ENCODE data around the gene SLC43A1. TPM values are rescaled to one million over a fixed set of nuclear protein-coding genes. Genes with fewer than 3 reads are reported as not detected.
A peak's percentile ranks its signal among the peaks of the same experiment; 100 is the strongest.

Gene SLC43A1
- polyA plus RNA-seq, 1 of the 3 experiments (the other 2 are of a cell fraction) = 4.4 TPM

DNA sequence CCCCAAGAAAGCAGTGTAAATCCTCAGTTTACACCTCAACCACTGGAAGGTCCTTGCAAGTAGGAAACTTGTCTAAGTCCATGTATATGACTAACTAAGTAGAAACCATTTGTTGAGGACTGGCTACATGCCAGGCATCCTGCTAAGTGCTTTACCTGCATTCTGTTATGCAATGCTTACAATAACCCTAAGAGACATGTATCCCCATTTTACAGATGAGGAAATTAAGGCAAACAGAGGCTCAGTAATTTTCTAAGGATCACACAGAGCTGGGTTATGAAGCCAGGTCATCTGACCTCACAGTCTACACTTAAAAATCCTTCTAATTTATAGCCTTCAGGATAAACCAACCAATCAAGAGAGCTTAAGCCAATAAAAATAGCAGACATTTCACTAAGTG, 13.5 kb upstream of the SLC43A1 start:
- no peaks in the 10 kb centered on the region for H3F3A ChIP-seq (replicated peaks; ENCODE audit: insufficient read depth)
- no peaks in the 10 kb centered on the region; the same call in 1 of the 2 replicates for H4K20me1 ChIP-seq (ENCODE audit: insufficient read depth)
- H2AFZ ChIP-seq (ENCODE audit: low read depth) = no peak overlapping the region
- H3K9me3 ChIP-seq = no peaks in the 10 kb centered on the region
- no peak overlapping the region for H3K4me3 ChIP-seq (ENCODE audit: low read depth in 2 of 2, low read length in 1 of 2)
- H3K27ac ChIP-seq (ENCODE audit: low read depth in 2 of 2, low read length in 1 of 2) = no peak overlapping the region
- H3K27me3 ChIP-seq (ENCODE audit: insufficient read depth) = no peaks in the 10 kb centered on the region
- TF ChIP-seq GABPA (IDR thresholded peaks at IDR 0.05; ENCODE audit: low read depth) = no peak
- TF ChIP-seq, protein P1, sequence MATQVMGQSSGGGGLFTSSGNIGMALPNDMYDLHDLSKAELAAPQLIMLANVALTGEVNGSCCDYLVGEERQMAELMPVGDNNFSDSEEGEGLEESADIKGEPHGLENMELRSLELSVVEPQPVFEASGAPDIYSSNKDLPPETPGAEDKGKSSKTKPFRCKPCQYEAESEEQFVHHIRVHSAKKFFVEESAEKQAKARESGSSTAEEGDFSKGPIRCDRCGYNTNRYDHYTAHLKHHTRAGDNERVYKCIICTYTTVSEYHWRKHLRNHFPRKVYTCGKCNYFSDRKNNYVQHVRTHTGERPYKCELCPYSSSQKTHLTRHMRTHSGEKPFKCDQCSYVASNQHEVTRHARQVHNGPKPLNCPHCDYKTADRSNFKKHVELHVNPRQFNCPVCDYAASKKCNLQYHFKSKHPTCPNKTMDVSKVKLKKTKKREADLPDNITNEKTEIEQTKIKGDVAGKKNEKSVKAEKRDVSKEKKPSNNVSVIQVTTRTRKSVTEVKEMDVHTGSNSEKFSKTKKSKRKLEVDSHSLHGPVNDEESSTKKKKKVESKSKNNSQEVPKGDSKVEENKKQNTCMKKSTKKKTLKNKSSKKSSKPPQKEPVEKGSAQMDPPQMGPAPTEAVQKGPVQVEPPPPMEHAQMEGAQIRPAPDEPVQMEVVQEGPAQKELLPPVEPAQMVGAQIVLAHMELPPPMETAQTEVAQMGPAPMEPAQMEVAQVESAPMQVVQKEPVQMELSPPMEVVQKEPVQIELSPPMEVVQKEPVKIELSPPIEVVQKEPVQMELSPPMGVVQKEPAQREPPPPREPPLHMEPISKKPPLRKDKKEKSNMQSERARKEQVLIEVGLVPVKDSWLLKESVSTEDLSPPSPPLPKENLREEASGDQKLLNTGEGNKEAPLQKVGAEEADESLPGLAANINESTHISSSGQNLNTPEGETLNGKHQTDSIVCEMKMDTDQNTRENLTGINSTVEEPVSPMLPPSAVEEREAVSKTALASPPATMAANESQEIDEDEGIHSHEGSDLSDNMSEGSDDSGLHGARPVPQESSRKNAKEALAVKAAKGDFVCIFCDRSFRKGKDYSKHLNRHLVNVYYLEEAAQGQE (IDR thresholded peaks at IDR 0.05; ENCODE audit: low read depth, low read length) = no peak
- no peak for TF ChIP-seq RCOR1 (IDR thresholded peaks at IDR 0.05; ENCODE audit: low read length)
- TF ChIP-seq RFX5 (IDR thresholded peaks at IDR 0.05; ENCODE audit: low read length) = no peak
- TF ChIP-seq, protein P2, sequence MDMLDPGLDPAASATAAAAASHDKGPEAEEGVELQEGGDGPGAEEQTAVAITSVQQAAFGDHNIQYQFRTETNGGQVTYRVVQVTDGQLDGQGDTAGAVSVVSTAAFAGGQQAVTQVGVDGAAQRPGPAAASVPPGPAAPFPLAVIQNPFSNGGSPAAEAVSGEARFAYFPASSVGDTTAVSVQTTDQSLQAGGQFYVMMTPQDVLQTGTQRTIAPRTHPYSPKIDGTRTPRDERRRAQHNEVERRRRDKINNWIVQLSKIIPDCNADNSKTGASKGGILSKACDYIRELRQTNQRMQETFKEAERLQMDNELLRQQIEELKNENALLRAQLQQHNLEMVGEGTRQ (IDR thresholded peaks at IDR 0.05; ENCODE audit: borderline replicate concordance, low read depth, low read length) = no peak
- TF ChIP-seq CHD2 (IDR thresholded peaks at IDR 0.05; ENCODE audit: low read length, partially characterized antibody) = no peak
- TF ChIP-seq RXRA (IDR thresholded peaks at IDR 0.05; ENCODE audit: borderline replicate concordance, low read depth) = no peak
- TF ChIP-seq RAD21 (IDR thresholded peaks at IDR 0.05; ENCODE audit: low read length) = no peak
- no peak for TF ChIP-seq IRF3 (IDR thresholded peaks at IDR 0.05; ENCODE audit: low read depth, low read length)
- no peak for TF ChIP-seq JUND (IDR thresholded peaks at IDR 0.05)
- TF ChIP-seq FOXM1 (IDR thresholded peaks at IDR 0.05; ENCODE audit: low read depth) = no peak
- TF ChIP-seq TEAD4 (IDR thresholded peaks at IDR 0.05; ENCODE audit: borderline replicate concordance, insufficient read depth) = no peak
- no peak for TF ChIP-seq EZH2phosphoT487 (IDR thresholded peaks at IDR 0.05; ENCODE audit: borderline replicate concordance, low read depth)
- TF ChIP-seq TAF1 (IDR thresholded peaks at IDR 0.05; ENCODE audit: borderline replicate concordance, low read depth, low read length) = no peak
- peaks cover 0 to 12% of the 10 kb centered on the region in 2 experiments for H3K36me3 ChIP-seq (replicated peaks in 1 of 2; ENCODE audit: control insufficient read depth in 1 of 2, insufficient read depth in 2 of 2, low read length in 1 of 2)
- no peak for DNase-seq
- peaks cover 26% of the 10 kb centered on the region for H3K79me2 ChIP-seq (ENCODE audit: insufficient read depth)
- ChIA-PET POLR2A (no interaction called here), CTCF (interaction anchor here (1.6 to 14.1 kb wide), 6 partner anchors 13 to 115 kb away, joined by 6 to 517 read pairs (median 58); partner anchors contain the start of genes RTN4RL2, SLC43A1 and UBE2L6)
- no peaks in the 10 kb centered on the region for H3K9me2 ChIP-seq
- peaks cover 0 to 9% of the 10 kb centered on the region in 2 experiments; a peak in 2 of 4 replicates for H3K4me1 ChIP-seq (ENCODE audit: control insufficient read depth in 1 of 2, insufficient read depth in 2 of 2, low read depth in 1 of 2, low read length in 1 of 2)
- H3K9ac ChIP-seq = peak overlapping the region; percentile 82; the same call in 1 of the 2 replicates
- H3K4me2 ChIP-seq = no peak overlapping the region

All from SK-N-SH (cell line).